ENCODE measurements around the gene PRICKLE4.

The PRICKLE4 gene

GRCh38 chr6:41785689-41786450 is 5.3 kb downstream of the PRICKLE4 start:
- no peaks in the 10 kb centered on the region for H3K27me3 ChIP-seq
- peaks cover 5% of the 10 kb centered on the region for H3K36me3 ChIP-seq
- no peak for TF ChIP-seq CTCF (IDR thresholded peaks at IDR 0.05)
- peak overlapping the region; percentile 89 to 99 for H3K4me3 ChIP-seq (ENCODE audit: low read depth in 1 of 2, low read length in 1 of 2)
- H3K9me3 ChIP-seq: no peaks in the 10 kb centered on the region
- H3K27ac ChIP-seq: peak overlapping the region; percentile 93
- H3K4me1 ChIP-seq (ENCODE audit: control insufficient read depth in 1 of 2, insufficient read depth in 1 of 2, low read depth in 1 of 2, low read length in 1 of 2): peaks cover 43 to 47% of the 10 kb centered on the region in 2 experiments

DNA sequence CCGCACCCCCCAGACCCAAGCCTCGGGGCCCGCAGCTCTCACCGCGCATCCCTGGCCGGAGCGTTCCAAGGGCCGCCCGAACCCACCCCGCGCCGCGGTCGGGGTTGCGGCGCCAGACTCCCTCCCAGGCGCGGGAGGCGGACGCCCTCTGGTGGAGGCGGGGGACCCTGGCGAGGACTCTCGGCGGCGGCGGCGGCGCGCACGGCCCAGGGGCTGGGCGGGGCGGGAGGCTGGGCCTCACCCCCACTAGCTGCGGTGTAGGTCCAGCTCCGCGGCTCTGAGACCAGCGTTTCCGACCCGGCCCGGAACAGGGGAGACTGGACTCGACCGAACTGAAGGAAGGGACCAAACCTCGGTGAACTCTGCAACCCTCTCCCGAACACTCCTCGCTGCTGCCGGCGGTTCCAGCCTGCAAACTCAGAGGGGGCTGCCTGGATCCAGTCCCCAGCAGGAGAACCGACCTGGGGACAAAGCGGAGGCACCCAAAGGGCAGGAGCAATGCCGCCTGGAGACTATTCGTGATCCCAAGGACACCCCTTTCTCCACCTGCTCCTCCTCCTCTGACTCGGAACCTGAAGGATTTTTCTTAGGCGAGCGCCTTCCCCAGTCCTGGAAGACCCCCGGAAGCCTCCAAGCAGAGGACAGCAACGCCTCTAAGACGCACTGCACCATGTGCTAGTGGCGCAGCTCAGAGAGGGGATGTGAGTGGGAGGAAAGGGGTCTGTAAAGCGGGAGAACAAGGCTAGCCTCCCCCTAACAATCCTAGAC is 6.1 kb downstream of the PRICKLE4 start:
- Histone ChIP-seq H3K27ac (peak overlapping the region; percentile 93), H3K9me3 (no peaks in the 10 kb centered on the region), H3K4me3 (ENCODE audit: low read depth in 1 of 2, low read length in 1 of 2) (peak overlapping the region; percentile 89 to 99), H3K27me3 (no peaks in the 10 kb centered on the region), H3K36me3 (peaks cover 10% of the 10 kb centered on the region), H3K4me1 (ENCODE audit: control insufficient read depth in 1 of 2, insufficient read depth in 1 of 2, low read depth in 1 of 2, low read length in 1 of 2) (peaks cover 35 to 39% of the 10 kb centered on the region in 2 experiments)
- peak; percentile 95 for TF ChIP-seq CTCF (IDR thresholded peaks at IDR 0.05)

- peak within 1 kb of the TSS; percentile 93 for H3K27ac ChIP-seq
- no peaks in the 10 kb centered on the region for H3K27me3 ChIP-seq
- peaks cover 35 to 37% of the 10 kb centered on the region in 2 experiments for H3K4me1 ChIP-seq (ENCODE audit: control insufficient read depth in 1 of 2, insufficient read depth in 1 of 2, low read depth in 1 of 2, low read length in 1 of 2)
- no peaks in the 10 kb centered on the region for H3K9me3 ChIP-seq
- TF ChIP-seq CTCF (IDR thresholded peaks at IDR 0.05): peak; percentile 98
- peak within 1 kb of the TSS; percentile 89 to 99 for H3K4me3 ChIP-seq (ENCODE audit: low read depth in 1 of 2, low read length in 1 of 2)
- peaks cover 16% of the 10 kb centered on the region for H3K36me3 ChIP-seq
These were observed 6.8 kb downstream of the PRICKLE4 start, which contains the start of gene TOMM6 for GRCh38 chr6:41787219-41787917. TOMM6 (plus strand) TSS chr6:41787694; CDS start chr6:41787698, 4 bp downstream.

- TF ChIP-seq CTCF (IDR thresholded peaks at IDR 0.05): no peak
- H3K36me3 ChIP-seq: peaks cover 22% of the 10 kb centered on the region
- H3K4me1 ChIP-seq (ENCODE audit: control insufficient read depth in 1 of 2, insufficient read depth in 1 of 2, low read depth in 1 of 2, low read length in 1 of 2): peaks cover 30 to 31% of the 10 kb centered on the region in 2 experiments
- H3K27me3 ChIP-seq: no peaks in the 10 kb centered on the region
- no peak overlapping the region for H3K4me3 ChIP-seq (ENCODE audit: low read depth in 1 of 2, low read length in 1 of 2)
- no peaks in the 10 kb centered on the region for H3K9me3 ChIP-seq
- H3K27ac ChIP-seq: no peak overlapping the region
These were observed 8.8 kb downstream of the PRICKLE4 start for GRCh38 chr6:41789390-41789724.

DNA sequence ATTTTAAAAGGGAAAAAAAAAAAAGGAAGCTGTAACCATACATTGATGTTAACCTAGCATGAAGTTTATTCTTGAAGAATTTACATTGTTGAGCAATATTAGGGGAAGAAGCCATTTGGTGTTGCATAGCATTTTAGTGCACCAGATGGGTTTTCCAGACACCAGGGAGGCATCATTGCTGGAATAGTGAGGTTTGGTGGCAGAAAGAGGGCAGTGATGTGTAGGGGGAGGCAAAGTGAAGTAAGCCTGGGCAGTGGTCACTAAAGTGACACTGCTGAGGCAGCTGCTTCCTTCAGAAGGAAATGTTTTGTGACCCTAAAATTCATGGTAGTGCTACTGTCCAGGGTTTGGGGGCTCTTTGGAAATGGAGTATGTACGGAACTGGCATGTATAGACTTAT is 9.5 kb downstream of the PRICKLE4 start:
- H3K27me3 ChIP-seq: no peaks in the 10 kb centered on the region
- H3K9me3 ChIP-seq: no peaks in the 10 kb centered on the region
- H3K4me1 ChIP-seq (ENCODE audit: control insufficient read depth in 1 of 2, insufficient read depth in 1 of 2, low read depth in 1 of 2, low read length in 1 of 2): peaks cover 23 to 24% of the 10 kb centered on the region in 2 experiments
- peaks cover 25% of the 10 kb centered on the region for H3K36me3 ChIP-seq
- H3K4me3 ChIP-seq (ENCODE audit: low read depth in 1 of 2, low read length in 1 of 2): no peak overlapping the region
- H3K27ac ChIP-seq: no peak overlapping the region
- no peak for TF ChIP-seq CTCF (IDR thresholded peaks at IDR 0.05)

Data from neutrophil (primary cell).